ENCODE measurements around the gene ACTL10. TPM values are rescaled to one million over a fixed set of nuclear protein-coding genes. Genes with fewer than 3 reads are reported as not detected.

Gene ACTL10
- total and polyA plus RNA-seq, 2 of the 13 experiments (the other 11 are each of a cell fraction or from before 2014, with no cell fraction given), result not detected

GRCh38 chr20:33685328-33686099 lies 18.8 kb downstream of the ACTL10 start (continued):
- no peak for TF ChIP-seq ATF3 (CRISPR knock-in tag; IDR thresholded peaks at IDR 0.05)
- TF ChIP-seq AGO2 (optimal IDR thresholded peaks at IDR 0.05; ENCODE audit: low read depth, low read length), result peak; percentile 76
- TF ChIP-seq NFE2 (CRISPR knock-in tag; IDR thresholded peaks at IDR 0.05), result no peak
- TF ChIP-seq HHEX (CRISPR knock-in tag; IDR thresholded peaks at IDR 0.05), result no peak
- TF ChIP-seq RERE (CRISPR knock-in tag; IDR thresholded peaks at IDR 0.05; ENCODE audit: low read depth), result no peak
- no peak for TF ChIP-seq AGO1 (IDR thresholded peaks at IDR 0.05; ENCODE audit: low read depth, low read length, poor library complexity, severe bottlenecking)
- no peak for TF ChIP-seq HMGXB3 (CRISPR knock-in tag; IDR thresholded peaks at IDR 0.05; ENCODE audit: borderline replicate concordance)
- TF ChIP-seq BCL3 (CRISPR knock-in tag; IDR thresholded peaks at IDR 0.05), result no peak; the same call in 1 of the 2 replicates
- TF ChIP-seq ZBTB1 (CRISPR knock-in tag; IDR thresholded peaks at IDR 0.05; ENCODE audit: borderline replicate concordance), result no peak
- TF ChIP-seq PTBP1 (IDR thresholded peaks at IDR 0.05; ENCODE audit: low read depth, low read length, poor library complexity, severe bottlenecking), result no peak
- no peak for TF ChIP-seq RNF219 (CRISPR knock-in tag; IDR thresholded peaks at IDR 0.05)
- TF ChIP-seq MXD4 (CRISPR knock-in tag; IDR thresholded peaks at IDR 0.05), result no peak; the same call in 1 of the 2 replicates
- TF ChIP-seq CREB3 (CRISPR knock-in tag; IDR thresholded peaks at IDR 0.05), result no peak
